DMS153 (cell line): ENCODE measurements around the gene MRPL23.
A peak's percentile ranks its signal among the peaks of the same experiment; 100 is the strongest.
"Not testable (repeated sequence)": the region's sequence is repeated elsewhere in the genome, so short reads cannot be mapped to it uniquely, and the experiment has no call there.

Experiments
- DNase-seq: peaks from one replicate; lab custom pipeline; 2025; lab: John Stamatoyannopoulos, UW

MRPL23 gene

GRCh38 chr11:1934335-1935155, 12.6 kb upstream of the MRPL23 start:
- DNase-seq = no peak

GRCh38 chr11:1935156-1936071, 11.7 kb upstream of the MRPL23 start:
- no peak for DNase-seq

GRCh38 chr11:1936072-1936780, 10.9 kb upstream of the MRPL23 start:
- DNase-seq = no peak

- no peak for DNase-seq
Measured at GRCh38 chr11:1936781-1937615, 10.1 kb upstream of the MRPL23 start.

GRCh38 chr11:1937616-1938342, 9.4 kb upstream of the MRPL23 start:
- no peak for DNase-seq

- no peak for DNase-seq
Measured at GRCh38 chr11:1938343-1939005, 8.7 kb upstream of the MRPL23 start.

- DNase-seq = no peak
Measured at GRCh38 chr11:1939006-1939625, 8.0 kb upstream of the MRPL23 start.

GRCh38 chr11:1939788-1940187, 7.3 kb upstream of the MRPL23 start:
- DNase-seq = not testable (repeated sequence)

- no peak for DNase-seq
Measured at GRCh38 chr11:1942558-1943260, 4.4 kb upstream of the MRPL23 start.

- DNase-seq = no peak
Measured at GRCh38 chr11:1943576-1943975, 3.6 kb upstream of the MRPL23 start.

- peak; percentile 44 for DNase-seq
Measured at GRCh38 chr11:1943977-1944376, 3.2 kb upstream of the MRPL23 start.

- DNase-seq = no peak
Measured at GRCh38 chr11:1947592-1948237, 583 bp downstream of the MRPL23 start.

GRCh38 chr11:1948389-1948788, 1.3 kb downstream of the MRPL23 start:
- no peak for DNase-seq

GRCh38 chr11:1949302-1949701, 2.2 kb downstream of the MRPL23 start:
- DNase-seq = no peak

- DNase-seq = no peak
Measured at GRCh38 chr11:1949922-1950321, 2.8 kb downstream of the MRPL23 start.

GRCh38 chr11:1952806-1953482, 5.8 kb downstream of the MRPL23 start:
- DNase-seq = no peak

- no peak for DNase-seq
Measured at GRCh38 chr11:1953489-1954266, 6.5 kb downstream of the MRPL23 start.
